Endothelial cell of umbilical vein (primary cell): Measurements from ENCODE around the gene USP25. TPM values are rescaled to one million over a fixed set of nuclear protein-coding genes. Genes with fewer than 3 reads are reported as not detected.

Source experiments
- BruUV-seq: library from RNA; stranded (reverse); fragments of 400-500 nt; replicated peaks from 2 replicates; lab custom pipeline; 2021; lab: Mats Ljungman, UMichigan
- CTCF ChIA-PET: fragments of 300-600, 350-600 bp; sonication (Branson Sonifier 250); formaldehyde crosslinking; loops from one replicate; lab custom pipeline; 2021; ENCODE audit warnings: antibody characterized with exemption, inconsistent platforms; lab: Charles Lee
- POLR2A ChIA-PET: fragments of 300-600, 350-600 bp; sonication (Branson Sonifier 250); formaldehyde crosslinking; loops from one replicate; lab custom pipeline; 2021; ENCODE audit warnings: antibody characterized with exemption, inconsistent platforms; lab: Charles Lee
- DNase-seq: peaks from one replicate; pipeline ENCODE4 v3.0.0-alpha.2; 2011; ENCODE audit warnings: low read depth, low spot score
- FAIRE-seq: peaks from 2 replicates; lab custom pipeline; 2011; peaks lifted over from hg19 to GRCh38; lab: Jason Lieb, UNC
- H2AFZ ChIP-seq: 2 replicates; pipeline ENCODE4 v1.6.0; 2012; ENCODE audit warnings: low read depth, low read length, control low read depth, inconsistent platforms
- H3K27ac ChIP-seq: 2 replicates; pipeline ENCODE4 v1.5.1; 2011; ENCODE audit warnings: low read depth, mild to moderate bottlenecking, control low read depth, low read length, moderate library complexity; ENCODE audit not compliant: insufficient read depth
- H3K27me3 ChIP-seq, 2 experiments: 2 replicates each; pipeline versions ENCODE4 v1.6.0 to v1.6.1; 2011; ENCODE audit warnings: low read length in 2 of 2, mixed read lengths in 1 of 2; ENCODE audit not compliant: control insufficient read depth in 2 of 2, insufficient read depth in 2 of 2
- H3K36me3 ChIP-seq, 2 experiments: 2 replicates in 1 of 2; 3 replicates in 1 of 2; pipeline ENCODE4 v1.5.1; 2011; ENCODE audit warnings: low read length in 2 of 2, mild to moderate bottlenecking in 1 of 2, moderate library complexity in 1 of 2; ENCODE audit not compliant: control insufficient read depth in 2 of 2, insufficient read depth in 2 of 2; ENCODE audit errors: extremely low read depth in 1 of 2
- H3K4me1 ChIP-seq: 3 replicates; pipeline ENCODE4 v1.5.1; 2011; ENCODE audit warnings: mild to moderate bottlenecking, low read length; ENCODE audit not compliant: control insufficient read depth, insufficient read depth; ENCODE audit errors: extremely low read depth
- H3K4me2 ChIP-seq: 2 replicates; pipeline ENCODE4 v1.6.1; 2011; ENCODE audit warnings: low read length, control low read depth, mixed read lengths; ENCODE audit not compliant: insufficient read depth
- H3K4me3 ChIP-seq, 3 experiments: fragments of 200-600 bp in 1 of 3; sonication (generic), shearing (Covaris generic) in 1 of 3; replicated peaks in 1 of 3; 2 replicates each; pipeline ENCODE4 v1.5.1; 2011 to 2016; ENCODE audit warnings: control low read depth in 3 of 3, low read length in 3 of 3, mild to moderate bottlenecking in 2 of 3, inconsistent platforms in 1 of 3, low read depth in 1 of 3, moderate library complexity in 1 of 3; ENCODE audit not compliant: insufficient read depth in 1 of 3
- H3K79me2 ChIP-seq: 2 replicates; pipeline ENCODE4 v1.6.0; 2012; ENCODE audit warnings: low read length, inconsistent platforms; ENCODE audit not compliant: control insufficient read depth, insufficient read depth
- H3K9ac ChIP-seq: replicated peaks from 2 replicates; pipeline ENCODE3; 2011; ENCODE audit warnings: low read length, control low read depth; ENCODE audit not compliant: insufficient read depth; ENCODE audit errors: extremely low read depth
- H3K9me1 ChIP-seq: replicated peaks from 3 replicates; pipeline ENCODE4 v1.6.0; 2011; ENCODE audit warnings: mild to moderate bottlenecking, low read length; ENCODE audit not compliant: control insufficient read depth, insufficient read depth; ENCODE audit errors: extremely low read depth
- H3K9me3 ChIP-seq: replicated peaks from 2 replicates; pipeline ENCODE4 v1.5.1; 2012; ENCODE audit warnings: low read length, inconsistent platforms; ENCODE audit not compliant: control insufficient read depth, insufficient read depth
- H4K20me1 ChIP-seq: replicated peaks from 2 replicates; pipeline ENCODE3; 2011; ENCODE audit warnings: mild to moderate bottlenecking, low read length; ENCODE audit not compliant: control insufficient read depth, insufficient read depth; ENCODE audit errors: extremely low read depth
- CTCF ChIP-seq, 2 donors: IDR thresholded peaks; 1 replicate in 1 of 2; 2 replicates in 1 of 2; pipeline ENCODE4 v1.5.1; 2011; ENCODE audit warnings: low read length in 2 of 2, mild to moderate bottlenecking in 2 of 2, moderate library complexity in 2 of 2, control low read depth in 1 of 2, inconsistent platforms in 1 of 2, low read depth in 1 of 2; ENCODE audit not compliant: insufficient read depth in 1 of 2; ENCODE audit errors: extremely low read depth in 1 of 2
- FOS ChIP-seq: IDR thresholded peaks from 2 replicates; pipeline ENCODE4 v1.6.1; 2011; ENCODE audit warnings: mild to moderate bottlenecking, low read length, moderate library complexity, borderline replicate concordance; ENCODE audit not compliant: insufficient read depth
- GATA2 ChIP-seq: IDR thresholded peaks from 2 replicates; pipeline ENCODE4 v1.7.0; 2011; ENCODE audit warnings: low read depth, mild to moderate bottlenecking, moderate library complexity, mixed read lengths, low read length; ENCODE audit not compliant: insufficient read length, insufficient read depth
- POLR2A ChIP-seq: IDR thresholded peaks from 2 replicates; pipeline ENCODE4 v1.6.1; 2012; ENCODE audit warnings: low read depth, mild to moderate bottlenecking, control low read depth, low read length
- POLR2AphosphoS5 ChIP-seq: IDR thresholded peaks from 2 replicates; pipeline ENCODE4 v1.6.1; 2012; ENCODE audit warnings: low read depth, mild to moderate bottlenecking, control low read depth, low read length, moderate library complexity; ENCODE audit not compliant: insufficient read depth
- dilution Hi-C: fragments of 300-500 bp; cut with MboI; formaldehyde crosslinking; loops from one replicate; pipeline ENCODE4 v1.15.0; 2019; ENCODE audit warnings: low sequenced_read_pairs; ENCODE audit not compliant: extremely low pct_ligation_motif_present
- intact Hi-C: fragments of 100-400 bp; cut with micrococcal nuclease; formaldehyde crosslinking; loops from one replicate; pipeline ENCODE4 v1.10.0; 2022
- polyA plus RNA-seq, 4 experiments: library from polyadenylated mRNA; depleted of rRNA in 3 of 4; stranded (reverse) in 3 of 4; unstranded in 1 of 4; fragments of >200 nt; gene quantifications; 2 replicates each; pipeline versions ENCODE4 v1.2.1 to v1.2.3, GENCODE V29; 2011 to 2012; ENCODE audit warnings: missing spikeins in 1 of 4
- total RNA-seq: library from RNA; stranded (reverse); gene quantifications from 2 replicates; pipeline ENCODE4 v1.2.3, GENCODE V29; 2021
- TF ChIP-seq, protein P1 (sequence below): IDR thresholded peaks from 2 replicates; pipeline ENCODE4 v1.6.1; 2011; ENCODE audit not compliant: insufficient read depth, insufficient read length

The USP25 gene
- total and polyA plus RNA-seq, 2 donors (not counting 3 experiments of a cell fraction or from before 2014, with no cell fraction given) = 14.4 to 67.5 TPM

- H3K27me3 ChIP-seq = no peaks in the 10 kb centered on the region
- H3K4me3 ChIP-seq = no peak overlapping the region
- no peak for DNase-seq
- H3K9ac ChIP-seq = no peak overlapping the region
- peaks cover 2% of the 10 kb centered on the region for H3K9me1 ChIP-seq
- no peak overlapping the region for H3K4me2 ChIP-seq
- intact Hi-C loops (no loop called here), dilution Hi-C loops (no loop called here)
- ChIA-PET CTCF (interaction anchor here (1.3 to 2.0 kb wide), 2 partner anchors 12 to 48 kb away, joined by 3 to 13 read pairs; no protein-coding TSS in a partner anchor), POLR2A (interaction anchor here (0.5 kb wide), 1 partner anchor 13 kb away, joined by 4 read pairs; no protein-coding TSS in a partner anchor)
- no peak overlapping the region for H2AFZ ChIP-seq
- no TSS peak for BruUV-seq
- no peak for FAIRE-seq
- no peaks in the 10 kb centered on the region for H3K9me3 ChIP-seq
- peaks cover 12% of the 10 kb centered on the region for H3K4me1 ChIP-seq
- peaks cover 0 to 3% of the 10 kb centered on the region in 2 experiments for H3K36me3 ChIP-seq
- TF ChIP-seq POLR2AphosphoS5 (no peak), GATA2 (no peak), CTCF (IDR thresholded peaks at IDR 0.05; ENCODE audit: extremely low read depth in 1 of 2, insufficient read depth in 1 of 2, low read depth in 1 of 2, low read length in 2 of 2) (no peak), POLR2A (no peak), FOS (no peak)
- TF ChIP-seq, protein P1, sequence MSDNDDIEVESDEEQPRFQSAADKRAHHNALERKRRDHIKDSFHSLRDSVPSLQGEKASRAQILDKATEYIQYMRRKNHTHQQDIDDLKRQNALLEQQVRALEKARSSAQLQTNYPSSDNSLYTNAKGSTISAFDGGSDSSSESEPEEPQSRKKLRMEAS = no peak
- H4K20me1 ChIP-seq = peaks cover 2% of the 10 kb centered on the region
- no peak overlapping the region for H3K27ac ChIP-seq
- peaks cover 71% of the 10 kb centered on the region for H3K79me2 ChIP-seq
These were observed 46.2 kb downstream of the USP25 start for GRCh38 chr21:15775981-15776380.
